Esophagus muscularis mucosa (tissue), 3 donors: Measurements from ENCODE around the gene ZNF518B.

ENCODE experiments used
- CTCF ChIP-seq, 3 experiments: fragments of 200-600 bp in 2 of 3; fragments of 450-650 bp in 1 of 3; sonication (generic) in 2 of 3; IDR thresholded peaks; one replicate each; pipeline ENCODE4 v1.5.1; 2017 to 2019; ENCODE audit warnings: antibody characterized with exemption in 3 of 3, mild to moderate bottlenecking in 2 of 3, moderate library complexity in 1 of 3
- EP300 ChIP-seq: sonication (generic); formaldehyde crosslinking; IDR thresholded peaks from one replicate; pipeline ENCODE4 v1.6.1; 2017; ENCODE audit warnings: antibody characterized with exemption

DNA sequence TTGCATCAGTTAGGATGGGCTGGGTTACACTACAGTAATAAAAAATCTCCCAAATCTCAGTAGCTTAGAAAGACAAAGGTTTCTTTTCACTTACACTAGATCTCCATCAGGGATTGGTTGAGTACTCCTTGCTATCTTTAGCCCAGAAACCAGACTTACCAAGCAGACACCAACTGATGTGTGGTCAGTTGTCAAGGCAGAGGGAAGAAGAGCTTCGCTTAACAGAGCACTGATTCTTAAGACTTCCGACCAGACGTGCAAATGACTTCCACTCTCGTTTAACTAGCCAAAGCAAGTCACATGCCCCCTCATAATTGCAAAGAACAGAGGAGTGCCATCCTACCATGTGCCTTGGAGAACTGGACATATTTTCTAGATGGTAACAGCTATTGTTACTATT, 5.7 kb upstream of the ZNF518B start:
- no peak for TF ChIP-seq CTCF (IDR thresholded peaks at IDR 0.05)
- TF ChIP-seq EP300, result no peak
